Large intestine (tissue), 3 donors: ENCODE measurements around the gene CORO2A. TPM values are rescaled to one million over a fixed set of nuclear protein-coding genes. Genes with fewer than 3 reads are reported as not detected.
A peak's percentile ranks its signal among the peaks of the same experiment; 100 is the strongest.
"Not testable (repeated sequence)": the region's sequence is repeated elsewhere in the genome, so short reads cannot be mapped to it uniquely, and the experiment has no call there.

ENCODE experiments used
- DNase-seq, 2 donors: peaks; one replicate each; pipeline versions ENCODE4 v3.0.0 to v3.0.0-alpha.2; 2013
- H3K27ac ChIP-seq: one replicate; pipeline ENCODE4 v1.5.1; 2013; ENCODE audit warnings: low read length
- H3K27me3 ChIP-seq: 2 replicates; pipeline ENCODE4 v1.6.1; 2013; ENCODE audit warnings: low read length; ENCODE audit not compliant: control insufficient read depth, insufficient read depth
- H3K36me3 ChIP-seq: 2 replicates; pipeline ENCODE4 v1.6.1; 2013; ENCODE audit warnings: low read length; ENCODE audit not compliant: control insufficient read depth, insufficient read depth
- H3K4me1 ChIP-seq: one replicate; pipeline ENCODE4 v1.6.1; 2013; ENCODE audit warnings: low read length; ENCODE audit not compliant: control insufficient read depth, insufficient read depth
- H3K4me3 ChIP-seq: one replicate; pipeline ENCODE4 v1.5.1; 2013; ENCODE audit warnings: low read length
- H3K9me3 ChIP-seq: one replicate; pipeline ENCODE4 v1.6.1; 2013; ENCODE audit warnings: mild to moderate bottlenecking, low read depth, low read length, moderate library complexity; ENCODE audit not compliant: control insufficient read depth
- WGBS: methylation state at CpG from one replicate; pipeline ENCODE4 v1.1.5; 2013; ENCODE audit warnings: low lambda C conversion rate; ENCODE audit not compliant: insufficient coverage; 5-methylcytosine and 5-hydroxymethylcytosine counted together
- polyA plus RNA-seq: library from polyadenylated mRNA; unstranded; fragments of 120-200 nt; gene quantifications from one replicate; pipeline ENCODE4 v1.2.1, GENCODE V29; 2013

The CORO2A gene
- polyA plus RNA-seq, 1 donor = 57.6 TPM

- WGBS = no CpG with 5 or more reads among the region's 9 CpGs
- Histone ChIP-seq H3K27ac (peak overlapping the region; percentile 98), H3K27me3 (no peaks in the 10 kb centered on the region)
These were observed 9.4 kb downstream of the CORO2A start for GRCh38 chr9:98182889-98183599.

DNA sequence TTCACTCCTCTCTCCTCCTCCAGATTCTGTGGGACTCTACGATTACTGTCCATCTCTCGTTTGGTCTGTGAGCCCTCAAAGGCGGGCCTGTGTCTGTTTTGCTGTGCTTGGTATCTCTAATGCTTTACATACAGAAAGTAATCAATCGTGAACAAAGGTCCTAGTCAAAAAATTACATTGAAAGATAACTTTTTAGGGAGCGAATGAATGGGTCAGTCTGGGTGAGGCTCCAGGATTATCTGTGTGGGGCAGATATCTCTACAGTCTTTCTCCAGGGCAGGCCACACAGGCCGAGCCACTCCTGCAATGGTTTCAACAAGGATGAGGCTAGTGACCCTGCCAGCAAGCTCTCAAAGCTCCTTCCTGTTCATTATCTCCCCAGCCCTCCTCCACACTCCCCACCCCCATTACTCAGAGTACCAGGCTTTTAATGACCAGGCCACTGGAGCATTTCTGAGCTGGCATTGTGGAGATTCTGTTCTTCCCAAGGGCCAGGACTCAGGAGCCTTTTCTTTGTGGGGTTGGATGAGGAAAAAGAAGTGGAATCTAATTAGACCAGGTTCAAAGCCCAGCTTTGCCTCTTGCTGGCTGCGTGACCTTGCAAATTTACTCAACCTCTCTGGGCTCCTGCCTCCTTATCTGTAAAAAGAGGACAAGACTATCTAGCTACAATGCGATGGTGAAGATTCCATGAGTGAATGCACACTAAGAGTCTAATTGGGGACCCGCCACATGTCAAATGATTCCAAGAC lies 10.2 kb downstream of the CORO2A start:
- Histone ChIP-seq H3K4me1 (peaks cover 84% of the 10 kb centered on the region), H3K27me3 (no peaks in the 10 kb centered on the region), H3K4me3 (no peak overlapping the region), H3K9me3 (no peaks in the 10 kb centered on the region), H3K36me3 (peaks cover 4% of the 10 kb centered on the region), H3K27ac (peak overlapping the region; percentile 98)
- 52% methylated on average over 3 of the region's 9 CpGs for WGBS
- peak in 1 of 2 donors; percentile 67 for DNase-seq

More at GRCh38 chr9:98182889-98183599, 9.4 kb downstream of the CORO2A start:
- H3K36me3 ChIP-seq = peaks cover 4% of the 10 kb centered on the region
- H3K9me3 ChIP-seq = no peaks in the 10 kb centered on the region
- peaks cover 81% of the 10 kb centered on the region for H3K4me1 ChIP-seq
- no peak overlapping the region for H3K4me3 ChIP-seq
- DNase-seq = peak; percentile 88 to 92

DNA sequence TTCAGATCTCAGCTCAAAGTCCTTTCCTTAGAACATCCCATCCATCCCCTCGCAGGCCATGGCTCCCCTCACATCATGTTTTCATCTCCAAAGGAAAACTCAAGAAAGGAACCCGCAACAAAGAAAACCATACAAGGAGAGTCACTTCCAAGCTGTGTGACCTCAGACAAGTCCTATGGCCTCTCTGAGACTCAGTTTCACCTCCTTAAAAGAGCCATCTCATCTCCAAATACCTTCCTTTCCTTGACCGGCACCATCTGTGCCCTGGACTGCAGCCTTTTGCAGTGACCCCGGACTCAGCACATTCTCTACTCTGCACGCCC lies 10.7 kb downstream of the CORO2A start:
- peak overlapping the region; percentile 98 for H3K27ac ChIP-seq
- H3K9me3 ChIP-seq = no peaks in the 10 kb centered on the region
- no peak overlapping the region for H3K4me3 ChIP-seq
- DNase-seq = peak in 1 of 2 donors; percentile 35
- H3K4me1 ChIP-seq = peaks cover 88% of the 10 kb centered on the region
- WGBS = 40% methylated on average over 1 of the region's 5 CpGs
- peaks cover 4% of the 10 kb centered on the region for H3K36me3 ChIP-seq
- H3K27me3 ChIP-seq = no peaks in the 10 kb centered on the region

DNA sequence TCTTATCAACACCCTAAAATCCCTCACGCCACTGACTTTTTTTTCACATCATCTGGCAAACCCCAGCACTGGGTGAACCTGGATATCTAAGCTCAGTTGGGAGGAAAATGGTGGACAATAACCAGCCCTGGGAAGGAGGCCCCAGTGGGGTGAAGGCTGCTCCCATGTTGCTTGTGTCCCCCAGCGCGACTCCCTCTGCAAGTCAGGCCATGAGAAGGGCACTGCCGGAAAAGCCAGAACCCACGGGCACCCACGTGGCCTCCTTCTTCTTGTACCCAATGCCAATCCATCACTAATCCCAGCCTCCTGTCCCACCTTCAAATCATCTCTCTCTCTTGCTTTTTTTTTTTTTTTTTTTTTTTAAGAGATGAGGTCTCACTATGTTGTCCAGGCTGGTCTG lies 11.4 kb downstream of the CORO2A start:
- peaks cover 4% of the 10 kb centered on the region for H3K36me3 ChIP-seq
- H3K27me3 ChIP-seq = no peaks in the 10 kb centered on the region
- H3K4me3 ChIP-seq = no peak overlapping the region
- WGBS = no CpG with 5 or more reads among the region's 6 CpGs
- no peak for DNase-seq
- H3K9me3 ChIP-seq = no peaks in the 10 kb centered on the region
- peaks cover 89% of the 10 kb centered on the region for H3K4me1 ChIP-seq
- H3K27ac ChIP-seq = peak overlapping the region; percentile 98

DNA sequence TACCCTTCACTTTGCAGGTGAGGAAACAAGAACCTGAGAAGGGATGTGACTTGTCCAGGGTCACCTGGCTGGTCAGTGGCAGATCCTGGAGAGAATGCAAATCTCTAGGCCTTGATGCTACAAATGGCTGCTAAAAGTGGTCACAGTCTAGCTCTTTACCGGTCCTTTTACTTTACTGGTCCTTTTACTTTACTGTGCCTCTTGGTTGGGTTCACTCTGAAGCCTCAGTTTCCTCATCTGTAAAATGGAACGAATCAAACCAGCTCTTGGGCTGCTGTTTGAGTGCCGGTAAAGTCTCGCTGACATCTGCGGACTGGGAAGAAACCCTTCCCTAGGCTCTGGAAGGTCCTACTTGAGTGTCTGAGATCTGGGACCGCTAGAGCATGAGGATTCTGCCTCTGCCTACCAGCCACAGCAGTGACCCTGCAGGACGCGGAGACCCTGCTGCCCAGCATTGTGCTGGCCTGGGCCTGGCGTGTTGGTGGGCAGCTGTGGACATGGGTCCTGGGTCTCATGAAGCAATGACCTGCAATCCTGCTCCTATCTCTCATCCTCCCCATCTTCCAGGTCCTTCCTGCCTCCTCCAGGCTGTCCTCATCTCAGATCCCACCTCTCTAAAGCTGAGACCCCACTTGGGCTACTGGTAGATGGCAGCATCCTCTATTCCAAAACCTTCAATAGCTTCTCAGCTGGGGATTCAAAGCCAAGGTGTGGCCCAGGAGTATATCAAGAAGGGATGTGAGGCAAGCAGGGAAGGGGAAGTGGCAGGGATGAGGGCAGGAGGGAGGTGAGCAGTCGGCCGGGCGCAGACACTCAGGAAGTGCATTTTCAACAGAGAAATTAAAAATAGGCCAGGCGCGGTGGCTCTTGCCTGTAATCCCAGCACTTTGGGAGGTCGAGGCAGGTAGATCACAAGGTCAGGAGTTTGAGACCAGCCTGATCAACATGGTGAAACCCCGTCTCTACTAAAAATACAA lies 13.3 kb downstream of the CORO2A start:
- Histone ChIP-seq H3K4me1 (peaks cover 91% of the 10 kb centered on the region), H3K4me3 (no peak overlapping the region), H3K9me3 (no peaks in the 10 kb centered on the region), H3K27me3 (no peaks in the 10 kb centered on the region), H3K36me3 (peaks cover under 1% of the 10 kb centered on the region), H3K27ac (peak overlapping the region; percentile 98)
- no CpG with 5 or more reads among the region's 16 CpGs for WGBS
- no peak for DNase-seq

- H3K9me3 ChIP-seq = no peaks in the 10 kb centered on the region
- H3K27ac ChIP-seq = peak overlapping the region; percentile 98
- no peaks in the 10 kb centered on the region for H3K27me3 ChIP-seq
- DNase-seq = peak; percentile 88 to 95
- no peak overlapping the region for H3K4me3 ChIP-seq
- H3K36me3 ChIP-seq = no peaks in the 10 kb centered on the region
- H3K4me1 ChIP-seq = peaks cover 89% of the 10 kb centered on the region
- WGBS = no CpG with 5 or more reads among the region's 9 CpGs
These were observed 15.8 kb downstream of the CORO2A start for GRCh38 chr9:98176391-98177259.

GRCh38 chr9:98175762-98176161 lies 16.7 kb downstream of the CORO2A start:
- Histone ChIP-seq H3K27ac (peak overlapping the region; percentile 98), H3K9me3 (no peaks in the 10 kb centered on the region), H3K27me3 (no peaks in the 10 kb centered on the region), H3K4me1 (peaks cover 89% of the 10 kb centered on the region), H3K36me3 (no peaks in the 10 kb centered on the region), H3K4me3 (no peak overlapping the region)
- DNase-seq = no peak
- no CpG with 5 or more reads among the region's 3 CpGs for WGBS

GRCh38 chr9:98175028-98175569 lies 17.3 kb downstream of the CORO2A start:
- H3K27me3 ChIP-seq = no peaks in the 10 kb centered on the region
- no peak overlapping the region for H3K4me3 ChIP-seq
- no peaks in the 10 kb centered on the region for H3K36me3 ChIP-seq
- no peaks in the 10 kb centered on the region for H3K9me3 ChIP-seq
- peak overlapping the region; percentile 98 for H3K27ac ChIP-seq
- DNase-seq = peak in 1 of 2 donors; percentile 43
- no CpG with 5 or more reads among the region's 6 CpGs for WGBS
- H3K4me1 ChIP-seq = peaks cover 89% of the 10 kb centered on the region

GRCh38 chr9:98174502-98174918 lies 17.9 kb downstream of the CORO2A start:
- H3K27me3 ChIP-seq, H3K36me3 ChIP-seq, H3K9me3 ChIP-seq, DNase-seq, H3K4me3 ChIP-seq: not testable (repeated sequence)
- WGBS = no CpG with 5 or more reads among the region's 5 CpGs
- Histone ChIP-seq H3K4me1 (peaks cover 91% of the 10 kb centered on the region), H3K27ac (peak overlapping the region; percentile 98)
